CD14-positive monocyte (primary cell): Measurements from ENCODE around the gene ZP1. TPM values are rescaled to one million over a fixed set of nuclear protein-coding genes. Genes with fewer than 3 reads are reported as not detected.

Experiments
- DNase-seq, 3 donors: peaks; one replicate each; pipeline ENCODE4 v3.0.0-alpha.2; 2011 to 2022
- H2AFZ ChIP-seq: 2 replicates; pipeline ENCODE4 v1.6.0; 2012; ENCODE audit warnings: mild to moderate bottlenecking, low read depth, low read length, inconsistent platforms; ENCODE audit not compliant: insufficient read depth, poor library complexity, severe bottlenecking
- H3K27ac ChIP-seq, 2 donors: 1 replicate in 1 of 2; 2 replicates in 1 of 2; pipeline ENCODE4 v1.5.1; 2012 to 2013; ENCODE audit warnings: low read length in 2 of 2, control low read depth in 1 of 2, inconsistent platforms in 1 of 2, low read depth in 1 of 2, mild to moderate bottlenecking in 1 of 2
- H3K27me3 ChIP-seq, 2 donors: one replicate each; pipeline versions ENCODE4 v1.6.0 to v1.6.1; 2011 to 2013; ENCODE audit warnings: low read length in 2 of 2; ENCODE audit not compliant: control insufficient read depth in 2 of 2, insufficient read depth in 2 of 2
- H3K36me3 ChIP-seq, 2 donors: replicated peaks in 1 of 2; 1 replicate in 1 of 2; 2 replicates in 1 of 2; pipeline versions ENCODE4 v1.5.1 to v1.6.1; 2012 to 2013; ENCODE audit warnings: low read length in 2 of 2, control low read depth in 1 of 2, inconsistent platforms in 1 of 2, mild to moderate bottlenecking in 1 of 2; ENCODE audit not compliant: insufficient read depth in 2 of 2, control insufficient read depth in 1 of 2
- H3K4me1 ChIP-seq, 2 donors: 1 replicate in 1 of 2; 2 replicates in 1 of 2; pipeline versions ENCODE4 v1.5.1 to v1.6.1; 2012 to 2013; ENCODE audit warnings: low read length in 2 of 2, control low read depth in 1 of 2, inconsistent platforms in 1 of 2, mild to moderate bottlenecking in 1 of 2, moderate library complexity in 1 of 2; ENCODE audit not compliant: insufficient read depth in 2 of 2, control insufficient read depth in 1 of 2
- H3K4me2 ChIP-seq: replicated peaks from 2 replicates; pipeline ENCODE3; 2012; ENCODE audit warnings: low read length, moderate library complexity, mild to moderate bottlenecking; ENCODE audit not compliant: poor library complexity, severe bottlenecking; ENCODE audit errors: extremely low read depth
- H3K4me3 ChIP-seq, 3 experiments: fragments of 200-600 bp in 1 of 3; sonication (generic) in 1 of 3; replicated peaks in 1 of 3; 1 replicate in 2 of 3; 2 replicates in 1 of 3; pipeline ENCODE4 v1.5.1; 2011 to 2013; ENCODE audit warnings: low read length in 3 of 3, mild to moderate bottlenecking in 3 of 3, control low read depth in 2 of 3, low read depth in 2 of 3, inconsistent platforms in 1 of 3, moderate library complexity in 1 of 3
- H3K79me2 ChIP-seq: 2 replicates; pipeline ENCODE4 v1.6.0; 2012; ENCODE audit warnings: mild to moderate bottlenecking, control low read depth, inconsistent platforms, low read length, moderate library complexity; ENCODE audit not compliant: insufficient read depth
- H3K9ac ChIP-seq: 2 replicates; pipeline ENCODE4 v1.6.0; 2017; ENCODE audit warnings: low read length, mild to moderate bottlenecking; ENCODE audit not compliant: insufficient read depth, poor library complexity, severe bottlenecking
- H3K9me3 ChIP-seq, 2 donors: replicated peaks in 1 of 2; 1 replicate in 1 of 2; 2 replicates in 1 of 2; pipeline versions ENCODE4 v1.5.1 to v1.6.1; 2012 to 2013; ENCODE audit warnings: low read length in 2 of 2, control low read depth in 1 of 2; ENCODE audit not compliant: control insufficient read depth in 1 of 2, insufficient read depth in 1 of 2
- H4K20me1 ChIP-seq: 2 replicates; pipeline ENCODE4 v1.6.0; 2012; ENCODE audit warnings: mild to moderate bottlenecking, low read length, control low read depth, moderate library complexity; ENCODE audit not compliant: insufficient read depth
- H3K27ac Mint-ChIP-seq, 7 donors: one replicate each; pipeline ENCODE4 v1.8.0; 2020; ENCODE audit warnings: mild to moderate bottlenecking in 7 of 7, mixed read lengths in 7 of 7, moderate library complexity in 6 of 7, inconsistent platforms in 2 of 7
- H3K27me3 Mint-ChIP-seq, 3 donors: one replicate each; pipeline ENCODE4 v1.8.0; 2021 to 2022; ENCODE audit warnings: low read depth in 3 of 3, mild to moderate bottlenecking in 3 of 3, mixed read lengths in 3 of 3, moderate library complexity in 3 of 3, inconsistent platforms in 1 of 3
- H3K36me3 Mint-ChIP-seq, 2 donors: one replicate each; pipeline ENCODE4 v1.8.0; 2020; ENCODE audit warnings: mixed read lengths in 2 of 2, inconsistent platforms in 1 of 2, mild to moderate bottlenecking in 1 of 2
- H3K4me1 Mint-ChIP-seq: one replicate; pipeline ENCODE4 v1.8.0; 2020; ENCODE audit warnings: mild to moderate bottlenecking, mixed read lengths
- H3K4me3 Mint-ChIP-seq, 2 donors: one replicate each; pipeline ENCODE4 v1.8.0; 2020; ENCODE audit warnings: mild to moderate bottlenecking in 2 of 2, mixed read lengths in 2 of 2, moderate library complexity in 1 of 2
- H3K9me3 Mint-ChIP-seq, 7 donors: one replicate each; pipeline ENCODE4 v1.8.0; 2020 to 2022; ENCODE audit warnings: mixed read lengths in 7 of 7, mild to moderate bottlenecking in 6 of 7, moderate library complexity in 6 of 7, inconsistent platforms in 2 of 7
- CTCF ChIP-seq: fragments of 200-600 bp; IDR thresholded peaks from one replicate; pipeline ENCODE4 v1.8.0; 2022; ENCODE audit warnings: antibody characterized with exemption, mild to moderate bottlenecking
- WGBS: methylation state at CpG from one replicate; pipeline ENCODE4 v1.1.5; 2013; ENCODE audit warnings: missing lambda C conversion rate; ENCODE audit not compliant: insufficient coverage; 5-methylcytosine and 5-hydroxymethylcytosine counted together
- intact Hi-C, 2 donors: fragments of 100-400 bp; cut with micrococcal nuclease; formaldehyde crosslinking; loops; one replicate each; pipeline versions ENCODE4 v1.15.0 to v1.15.1; 2023
- polyA plus RNA-seq, 3 donors: library from polyadenylated mRNA; depleted of rRNA in 1 of 3; unstranded in 2 of 3; stranded (reverse) in 1 of 3; fragments of 300-500 nt in 2 of 3; fragments of >200 nt in 1 of 3; fragmentation: Illumina TruSeq in 2 of 3; gene quantifications; 1 replicate in 2 of 3; 2 replicates in 1 of 3; pipeline ENCODE4 v1.2.3, GENCODE V29; 2012 to 2021

The ZP1 gene
- polyA plus RNA-seq, 3 donors = 0.09 to 0.40 TPM; not detected in 1

- intact Hi-C loops = no loop called here
- no peaks in the 10 kb centered on the region for H3K9me3 ChIP-seq
- H3K4me1 ChIP-seq = no peaks in the 10 kb centered on the region
- Mint-ChIP-seq H3K4me3 (no peak overlapping the region), H3K27me3 (peaks cover 0 to 3% (median 0%) of the 10 kb centered on the region in 3 donors), H3K9me3 (no peaks in the 10 kb centered on the region), H3K36me3 (peaks cover 47 to 52% of the 10 kb centered on the region in 2 donors), H3K27ac (peak overlapping the region in 1 of 7 donors; percentile 22), H3K4me1 (peaks cover 2% of the 10 kb centered on the region)
- H3K79me2 ChIP-seq = no peaks in the 10 kb centered on the region
- no peak overlapping the region for H3K4me2 ChIP-seq
- H3K4me3 ChIP-seq = no peak overlapping the region
- WGBS = 95% methylated on average over 2 of the region's 5 CpGs
- DNase-seq = no peak
- H4K20me1 ChIP-seq = no peaks in the 10 kb centered on the region
- peaks cover 14 to 36% of the 10 kb centered on the region in 2 donors for H3K36me3 ChIP-seq
- H3K27me3 ChIP-seq = no peaks in the 10 kb centered on the region
- H3K9ac ChIP-seq = no peak overlapping the region
- no peak overlapping the region for H3K27ac ChIP-seq
- TF ChIP-seq CTCF = no peak
- H2AFZ ChIP-seq = no peak overlapping the region
Measured at GRCh38 chr11:60879971-60880588, 12.7 kb downstream of the ZP1 start.

GRCh38 chr11:60880643-60881282, 13.4 kb downstream of the ZP1 start:
- no peaks in the 10 kb centered on the region for H3K27me3 ChIP-seq
- H3K27ac ChIP-seq = no peak overlapping the region
- no peaks in the 10 kb centered on the region for H3K9me3 ChIP-seq
- H4K20me1 ChIP-seq = no peaks in the 10 kb centered on the region
- no peak overlapping the region for H3K9ac ChIP-seq
- H3K4me1 ChIP-seq = no peaks in the 10 kb centered on the region
- H3K4me3 ChIP-seq = no peak overlapping the region
- no peaks in the 10 kb centered on the region for H3K9me3 Mint-ChIP-seq
- H3K4me3 Mint-ChIP-seq = no peak overlapping the region
- H3K27me3 Mint-ChIP-seq = peaks cover 0 to 3% (median 0%) of the 10 kb centered on the region in 3 donors
- no peak overlapping the region for H2AFZ ChIP-seq
- no peak overlapping the region for H3K27ac Mint-ChIP-seq
- H3K4me1 Mint-ChIP-seq = peaks cover 5% of the 10 kb centered on the region
- intact Hi-C loops = no loop called here
- no peak overlapping the region for H3K4me2 ChIP-seq
- no peak for TF ChIP-seq CTCF
- H3K79me2 ChIP-seq = no peaks in the 10 kb centered on the region
- H3K36me3 Mint-ChIP-seq = peaks cover 49 to 52% of the 10 kb centered on the region in 2 donors
- no peak for DNase-seq
- peaks cover 14 to 36% of the 10 kb centered on the region in 2 donors for H3K36me3 ChIP-seq
- 98% methylated on average over 6 of the region's 8 CpGs for WGBS
